Stimulated activated CD4-positive, alpha-beta T cell treated with anti-CD3 and anti-CD28 coated beads, Interleukin-1b, Interleukin-23, amount 100 ng/mL, for 48 hours (primary cell): ENCODE measurements around the gene MRPS16.

Experiments
- DNase-seq: peaks from one replicate; pipeline ENCODE4 v3.0.0-alpha.2; 2020

The MRPS16 gene

GRCh38 chr10:73238990-73239566 lies 13.4 kb downstream of the MRPS16 start:
- no peak for DNase-seq

- no peak for DNase-seq
These were observed 17.7 kb downstream of the MRPS16 start for GRCh38 chr10:73234695-73235094.

GRCh38 chr10:73233883-73234282 lies 18.6 kb downstream of the MRPS16 start:
- DNase-seq: no peak

DNA sequence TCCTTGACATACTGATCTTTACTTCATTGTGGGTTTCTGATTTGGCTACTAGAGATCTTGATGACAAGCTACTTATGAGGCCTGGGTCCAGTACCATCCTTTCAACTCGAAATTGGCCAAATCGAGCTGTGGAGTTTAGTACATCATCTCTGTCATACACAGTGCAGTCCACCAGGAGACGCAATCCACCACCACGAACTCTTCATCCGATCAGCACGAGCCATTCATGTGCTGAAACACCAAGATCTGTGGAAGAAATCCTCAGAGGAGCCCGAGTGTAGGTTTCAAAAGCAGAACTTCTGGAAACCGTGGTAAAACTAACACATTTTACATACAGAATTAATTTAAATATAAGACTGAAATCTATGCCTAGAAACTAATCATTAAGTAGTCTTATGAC lies 19.6 kb downstream of the MRPS16 start:
- no peak for DNase-seq

- DNase-seq: no peak
These were observed 22.9 kb downstream of the MRPS16 start for GRCh38 chr10:73229567-73229966.

GRCh38 chr10:73228247-73228646 lies 24.2 kb downstream of the MRPS16 start:
- DNase-seq: no peak

DNA sequence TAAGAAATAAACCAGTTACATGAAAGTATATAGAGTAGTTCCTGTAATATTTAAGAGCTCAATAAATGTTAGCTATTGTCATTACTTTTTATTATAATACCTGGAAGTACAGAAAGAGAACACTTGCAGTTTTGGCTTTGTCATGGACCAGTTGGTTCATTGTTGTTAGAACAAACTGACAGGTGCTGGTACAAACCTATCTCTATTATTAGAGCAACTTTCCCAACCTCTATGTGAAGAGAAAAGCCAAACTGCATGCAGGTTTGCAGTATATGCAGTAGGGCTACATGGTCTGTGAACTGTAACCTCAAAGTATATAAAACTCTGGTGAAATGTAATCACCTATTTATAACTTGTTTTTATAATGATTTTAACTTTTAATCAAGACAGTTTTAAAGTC lies 25.8 kb downstream of the MRPS16 start:
- no peak for DNase-seq

DNA sequence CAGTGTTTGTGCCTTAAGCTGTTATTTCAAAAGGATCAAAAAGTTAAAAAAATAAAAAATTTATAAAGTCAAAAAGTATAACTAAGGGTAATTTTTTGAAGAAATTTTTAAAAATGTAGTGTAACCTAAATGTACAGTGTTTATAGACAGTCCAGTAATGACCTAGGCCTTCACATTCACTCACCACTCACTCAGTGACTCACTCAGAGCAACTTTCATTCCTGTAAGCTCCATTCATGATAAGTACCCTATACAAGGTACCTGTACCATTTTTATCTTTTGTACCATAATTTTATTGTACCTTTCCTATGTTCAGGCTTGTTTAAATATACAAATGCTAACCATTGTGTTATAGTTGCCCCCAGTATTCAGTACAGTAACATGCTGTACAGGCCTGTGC lies 26.9 kb downstream of the MRPS16 start:
- no peak for DNase-seq

GRCh38 chr10:73220989-73221388 lies 31.5 kb downstream of the MRPS16 start:
- DNase-seq: no peak

DNA sequence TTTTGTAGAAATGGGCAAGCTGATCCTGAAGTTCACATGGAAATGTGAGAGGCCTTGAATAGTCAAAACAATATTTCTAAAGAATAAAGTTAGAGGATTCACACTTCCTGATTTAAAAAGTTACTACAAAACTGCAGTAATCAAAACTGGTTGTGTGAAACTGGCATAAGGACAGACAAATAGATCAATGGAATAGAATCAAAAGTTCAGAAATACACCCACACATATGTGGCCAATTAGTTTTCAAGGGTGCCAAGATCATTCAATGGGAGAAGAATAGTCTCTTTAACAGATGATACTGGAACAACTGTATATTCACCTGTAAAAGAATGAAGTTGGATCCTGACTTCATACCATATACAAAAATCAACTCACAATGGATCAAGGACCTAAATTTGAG lies 33.1 kb downstream of the MRPS16 start:
- DNase-seq: no peak

DNA sequence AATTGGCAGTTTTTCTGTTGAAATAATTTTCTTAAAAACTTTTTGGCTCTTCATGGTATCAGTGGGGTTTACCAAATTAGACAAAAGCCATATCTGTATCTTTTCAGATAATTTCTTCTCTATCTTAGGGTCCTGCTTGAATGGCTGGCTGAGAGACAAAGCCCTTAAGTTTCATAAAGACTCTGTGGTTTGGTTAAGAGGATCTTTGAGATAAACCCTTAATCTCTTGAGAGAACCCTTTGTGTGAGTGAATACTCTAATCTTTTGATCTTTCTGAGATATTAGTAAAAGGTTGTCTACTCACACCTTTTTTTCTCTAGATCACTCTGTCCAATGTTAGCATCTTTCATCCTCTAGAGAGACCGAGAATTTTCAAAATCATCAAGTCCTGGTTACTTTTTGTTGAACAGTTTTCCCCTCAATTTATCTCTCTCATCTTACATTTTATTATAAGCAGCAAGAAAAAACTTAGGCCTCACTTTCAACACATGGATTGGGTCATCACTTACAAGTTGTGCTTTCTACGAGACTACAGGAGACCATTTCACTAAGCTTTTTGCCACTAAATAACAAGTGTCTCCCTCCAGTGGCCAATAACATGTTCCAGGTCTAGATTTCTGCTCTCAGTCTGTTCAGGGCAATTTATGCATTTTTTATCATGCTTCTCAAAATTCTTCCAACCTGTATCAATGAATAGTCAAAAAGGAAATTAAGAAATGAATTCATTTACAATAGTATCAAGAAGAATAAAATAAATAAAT lies 33.8 kb downstream of the MRPS16 start:
- no peak for DNase-seq

- no peak for DNase-seq
These were observed 34.8 kb downstream of the MRPS16 start for GRCh38 chr10:73217628-73218027.

DNA sequence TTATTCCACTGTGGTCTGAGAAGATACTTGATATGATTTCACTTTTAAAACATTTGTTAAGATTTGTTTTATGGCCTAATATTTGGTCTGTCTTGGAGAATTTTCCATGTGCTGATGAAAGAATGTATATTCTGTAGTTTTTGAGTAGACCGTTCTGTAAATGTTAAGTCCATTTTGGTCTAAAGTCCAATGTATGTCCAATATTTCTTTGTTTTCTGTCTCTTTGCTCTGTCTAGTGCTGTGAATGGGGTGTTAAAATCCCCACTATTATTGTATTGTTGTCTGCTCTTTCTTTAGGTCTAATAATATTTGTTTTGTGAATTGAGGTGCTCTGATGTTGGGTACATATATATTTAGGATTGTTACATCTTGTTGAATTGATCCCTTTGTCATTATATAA lies 36.7 kb downstream of the MRPS16 start:
- no peak for DNase-seq

DNA sequence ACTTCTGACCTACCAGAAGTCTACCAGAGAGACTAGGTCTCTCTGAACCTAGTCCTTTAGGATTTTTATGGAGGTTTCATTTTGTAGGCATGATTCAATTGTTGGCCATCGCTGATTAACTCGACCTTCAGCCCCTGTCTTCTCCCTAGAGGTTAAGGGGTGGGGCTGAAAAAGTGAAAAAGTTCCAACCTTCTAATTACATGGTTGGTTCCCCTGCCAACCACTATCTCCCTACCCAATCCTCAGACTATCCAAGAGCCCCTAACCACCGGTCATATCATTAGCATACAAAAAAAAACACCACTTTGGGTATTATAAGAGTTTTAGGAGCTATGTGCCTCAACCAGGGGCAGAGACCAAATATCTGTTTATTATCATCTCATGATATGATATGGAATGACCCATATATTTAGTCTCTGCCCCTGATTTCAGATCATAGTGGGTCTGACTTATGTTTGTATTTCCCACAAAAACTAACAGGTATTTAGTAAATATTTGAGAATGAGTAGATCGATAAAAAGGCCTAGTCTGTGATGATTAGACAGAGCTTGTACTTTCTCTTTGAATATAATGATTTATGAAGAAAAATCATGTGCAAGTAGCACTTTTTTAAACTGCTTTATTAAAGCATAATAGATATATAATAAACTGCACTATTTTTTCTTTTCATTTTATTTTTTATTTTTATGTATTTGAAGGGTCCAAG lies 41.2 kb downstream of the MRPS16 start:
- no peak for DNase-seq

GRCh38 chr10:73210395-73211105 lies 41.9 kb downstream of the MRPS16 start:
- no peak for DNase-seq

DNA sequence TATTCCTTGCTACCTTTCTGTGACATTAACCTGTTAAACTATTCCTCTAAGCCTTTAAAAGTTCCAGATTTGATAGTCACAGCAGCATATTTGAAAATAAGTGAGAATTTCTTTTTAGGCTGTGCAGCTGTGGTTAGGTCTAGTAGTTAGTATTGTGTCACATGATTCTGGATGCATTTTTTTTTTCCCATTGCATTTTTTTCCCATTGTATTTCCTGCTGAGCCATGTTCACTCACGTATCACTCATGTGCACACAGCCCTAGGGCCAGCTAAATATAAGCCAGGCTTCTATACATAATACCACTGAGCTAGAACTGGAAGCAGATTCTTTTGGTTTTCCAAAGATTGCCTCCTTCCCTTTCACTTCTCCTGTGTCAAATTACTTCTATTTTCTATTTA lies 42.7 kb downstream of the MRPS16 start:
- DNase-seq: no peak

DNA sequence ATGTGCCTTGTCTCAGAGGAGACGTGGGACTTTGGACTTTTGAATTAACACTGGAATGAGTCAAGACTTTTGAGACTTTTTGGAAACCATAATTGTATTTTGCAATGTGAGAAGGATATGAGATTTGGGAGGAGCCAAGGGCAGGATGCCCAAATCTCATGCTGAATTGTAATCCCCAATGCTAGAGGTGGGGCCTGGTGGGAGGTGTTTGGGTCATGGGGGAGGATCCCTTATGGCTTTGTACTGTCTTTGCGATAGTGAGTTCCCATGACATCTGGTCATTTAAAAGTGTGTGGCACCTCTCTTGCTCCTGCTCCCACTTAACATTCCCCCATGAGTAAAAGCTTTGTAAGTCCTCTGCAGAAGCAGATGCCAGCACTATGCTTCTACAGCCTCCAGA lies 44.6 kb downstream of the MRPS16 start:
- no peak for DNase-seq

- no peak for DNase-seq
These were observed 46.1 kb downstream of the MRPS16 start for GRCh38 chr10:73206385-73206784.

DNA sequence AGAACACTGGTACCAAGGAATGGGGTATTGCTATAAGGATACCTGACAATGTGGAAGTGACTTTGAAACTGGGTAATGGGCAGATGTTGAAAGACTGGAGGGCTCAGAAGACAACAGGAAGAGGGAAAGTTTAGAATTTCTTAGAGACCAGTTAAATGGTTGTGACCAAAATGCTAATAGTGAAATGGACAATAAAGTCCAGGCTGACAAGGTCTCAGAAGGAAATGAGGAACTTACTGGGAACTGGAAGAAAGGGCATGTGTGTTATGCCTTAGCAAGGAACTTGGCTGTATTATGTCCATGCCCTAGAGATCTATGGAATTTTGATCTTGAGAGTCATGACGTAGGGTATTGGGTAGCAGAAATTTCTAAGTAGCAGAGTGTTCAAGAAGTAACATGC lies 46.6 kb downstream of the MRPS16 start:
- no peak for DNase-seq

GRCh38 chr10:73205081-73205480 lies 47.4 kb downstream of the MRPS16 start:
- DNase-seq: no peak
